Measurements from ENCODE around the gene UBP1. TPM values are rescaled to one million over a fixed set of nuclear protein-coding genes. Genes with fewer than 3 reads are reported as not detected.
"Not testable (repeated sequence)": the region's sequence is repeated elsewhere in the genome, so short reads cannot be mapped to it uniquely, and the experiment has no call there.

Gene UBP1
- total RNA-seq, 1 donor from 2014 or later: 71.6 TPM

DNA sequence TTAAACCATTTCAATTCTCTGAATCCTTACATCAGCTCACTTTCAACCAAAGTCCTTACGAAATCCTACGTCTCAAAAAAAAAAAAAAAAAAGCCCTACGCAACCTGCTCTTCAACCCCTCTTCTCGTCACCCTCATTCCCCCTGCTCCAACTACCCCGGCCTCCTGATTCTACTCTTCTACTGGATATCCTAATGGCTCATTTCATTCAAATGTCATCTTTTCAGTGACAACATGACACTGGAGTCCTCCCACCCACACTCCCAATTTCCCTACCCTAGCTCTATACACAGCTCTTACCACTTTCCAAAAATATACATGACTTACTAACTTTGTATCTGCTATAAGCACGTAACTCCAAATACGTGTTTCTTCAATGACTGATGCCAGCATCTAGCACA is 11.5 kb downstream of the UBP1 start:
- no peaks in the 10 kb centered on the region for H3K9me3 Mint-ChIP-seq
- H3K27me3 Mint-ChIP-seq (ENCODE audit: insufficient read depth): no peaks in the 10 kb centered on the region
- no peak overlapping the region for H3K27ac Mint-ChIP-seq
- no peak for DNase-seq (ENCODE audit: low spot score)
- H3K4me1 Mint-ChIP-seq (ENCODE audit: low read depth): peaks cover 54% of the 10 kb centered on the region
- peaks cover 8% of the 10 kb centered on the region for H3K36me3 Mint-ChIP-seq (ENCODE audit: low read depth)
- no peak overlapping the region for H3K4me3 Mint-ChIP-seq
- intact Hi-C loops (cut with micrococcal nuclease): no loop called here

DNA sequence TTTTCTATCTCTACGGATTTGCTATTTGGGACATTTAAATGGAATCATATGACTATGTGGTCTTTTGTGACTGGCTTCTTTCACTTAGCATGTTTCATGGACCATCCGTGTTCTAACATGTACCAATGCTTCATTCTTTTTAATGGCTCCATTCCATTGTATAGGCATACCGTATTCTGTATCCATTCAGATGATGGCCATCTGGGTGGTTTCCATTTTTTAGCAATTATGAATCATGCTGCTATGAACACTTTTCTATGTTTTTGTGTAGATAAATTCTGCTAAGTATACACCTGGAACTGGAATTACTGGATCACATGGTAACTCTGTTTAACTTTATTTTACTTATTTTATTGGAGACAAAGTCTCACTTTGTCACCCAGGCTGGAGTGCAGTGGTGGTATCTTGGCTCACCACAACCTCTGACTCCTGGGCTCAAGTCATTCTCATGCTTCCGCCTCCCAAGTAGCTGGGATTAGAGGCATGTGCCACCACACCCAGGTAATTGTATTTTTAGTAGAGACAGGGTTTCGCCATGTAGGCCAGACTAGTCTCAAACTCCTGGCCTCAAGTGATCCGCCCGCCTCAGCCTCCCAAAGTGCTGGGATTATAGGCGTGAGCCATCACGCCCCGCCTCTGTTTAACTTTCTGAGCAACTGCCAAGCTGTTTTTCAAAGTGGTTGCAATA is 13.4 kb downstream of the UBP1 start:
- Mint-ChIP-seq H3K4me3 (no peak overlapping the region), H3K27me3 (ENCODE audit: insufficient read depth) (no peaks in the 10 kb centered on the region), H3K27ac (no peak overlapping the region), H3K4me1 (ENCODE audit: low read depth) (peaks cover 44% of the 10 kb centered on the region), H3K9me3 (no peaks in the 10 kb centered on the region), H3K36me3 (ENCODE audit: low read depth) (peaks cover 16% of the 10 kb centered on the region)
- intact Hi-C loops (cut with micrococcal nuclease): no loop called here
- DNase-seq (ENCODE audit: low spot score): no peak

DNA sequence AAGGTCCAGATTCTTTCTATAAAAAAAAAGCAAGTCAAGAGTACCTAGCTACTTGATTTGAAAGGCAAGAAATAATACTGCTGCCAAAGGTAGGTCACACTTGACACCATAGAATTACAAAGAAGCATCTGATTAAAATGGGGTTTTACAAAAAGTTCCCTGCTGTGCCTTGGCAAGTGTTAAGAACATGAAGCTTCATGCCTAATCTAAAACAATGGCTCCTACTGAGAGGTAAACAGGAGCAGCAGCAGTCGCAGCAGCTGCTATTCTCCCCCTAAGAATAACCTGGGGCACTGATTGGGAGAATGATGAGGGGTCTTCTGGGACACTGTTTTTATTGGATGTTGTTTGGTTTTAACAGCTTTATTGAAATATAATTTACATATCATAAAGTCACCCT is 14.1 kb downstream of the UBP1 start:
- Mint-ChIP-seq H3K36me3 (ENCODE audit: low read depth) (peaks cover 21% of the 10 kb centered on the region), H3K27ac (no peak overlapping the region), H3K4me1 (ENCODE audit: low read depth) (peaks cover 39% of the 10 kb centered on the region), H3K27me3 (ENCODE audit: insufficient read depth) (no peaks in the 10 kb centered on the region), H3K4me3 (no peak overlapping the region), H3K9me3 (no peaks in the 10 kb centered on the region)
- no peak for DNase-seq (ENCODE audit: low spot score)
- intact Hi-C loops (cut with micrococcal nuclease): no loop called here

DNA sequence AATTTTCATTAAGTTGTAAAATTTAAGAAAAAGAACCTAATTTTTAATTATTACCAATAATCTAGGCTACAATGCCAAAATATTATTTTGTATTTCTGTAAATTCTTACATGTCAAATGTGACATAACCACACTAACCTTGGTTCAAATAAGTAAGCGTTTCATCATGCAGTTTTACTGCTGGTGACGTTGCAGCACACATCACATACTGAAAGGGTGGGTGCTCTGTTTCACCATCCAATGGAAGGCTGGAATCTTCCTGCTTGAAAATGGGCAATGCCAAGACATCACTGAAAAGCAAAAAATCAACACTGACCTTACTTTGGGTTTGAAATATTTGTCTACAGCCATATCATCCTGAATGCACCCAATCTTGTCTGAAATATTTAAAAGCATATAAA is 14.8 kb downstream of the UBP1 start:
- intact Hi-C loops (cut with micrococcal nuclease): no loop called here
- Mint-ChIP-seq H3K4me3 (no peak overlapping the region), H3K27ac (no peak overlapping the region)

DNA sequence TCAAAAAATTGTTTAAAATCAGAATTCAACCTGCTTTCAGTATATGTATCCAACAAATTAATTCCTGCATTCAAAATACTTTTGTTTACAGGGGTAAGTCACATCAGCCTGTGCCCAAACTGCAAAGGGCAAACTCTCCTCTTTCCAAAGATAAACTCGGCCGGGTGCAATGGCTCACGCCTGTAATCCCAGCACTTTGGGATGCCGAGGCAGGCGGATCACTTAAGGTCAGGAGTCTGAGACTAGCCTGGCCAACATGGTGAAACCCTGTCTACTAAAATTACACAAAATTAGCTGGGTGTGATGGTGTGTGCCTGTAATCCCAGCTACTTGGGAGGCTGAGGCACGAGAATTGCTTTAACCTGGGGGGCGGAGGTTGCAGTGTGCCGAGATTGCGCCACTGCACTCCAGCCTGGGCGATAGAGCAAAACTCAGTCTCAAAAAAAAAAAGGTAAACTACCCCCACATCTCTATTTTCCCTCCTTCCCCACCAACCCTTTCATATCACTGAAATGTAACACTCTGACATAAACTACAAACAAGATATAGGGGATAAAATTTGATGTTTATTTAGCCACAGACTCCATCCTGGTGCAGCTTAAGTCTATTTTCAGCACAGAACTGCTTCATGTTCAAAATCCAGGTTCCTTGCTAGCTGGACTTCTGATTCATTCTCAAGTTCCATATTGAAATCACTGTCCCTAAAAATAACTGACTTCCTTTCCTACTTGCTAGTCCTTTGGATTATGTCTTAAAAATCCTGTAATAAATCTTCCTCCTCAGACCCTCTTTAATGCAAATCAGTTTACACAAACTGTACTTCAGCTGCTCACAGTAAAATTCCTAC is 15.4 kb downstream of the UBP1 start:
- no peak for DNase-seq (ENCODE audit: low spot score)
- intact Hi-C loops (cut with micrococcal nuclease): no loop called here
- Mint-ChIP-seq H3K27me3 (ENCODE audit: insufficient read depth) (no peaks in the 10 kb centered on the region), H3K4me1 (ENCODE audit: low read depth) (peaks cover 30% of the 10 kb centered on the region), H3K27ac (no peak overlapping the region), H3K9me3 (no peaks in the 10 kb centered on the region), H3K36me3 (ENCODE audit: low read depth) (peaks cover 30% of the 10 kb centered on the region), H3K4me3 (no peak overlapping the region)

More for the DNA sequence above, 14.8 kb downstream of the UBP1 start:
- no peak for DNase-seq (ENCODE audit: low spot score)
- peaks cover 27% of the 10 kb centered on the region for H3K36me3 Mint-ChIP-seq (ENCODE audit: low read depth)
- H3K4me1 Mint-ChIP-seq (ENCODE audit: low read depth): peaks cover 33% of the 10 kb centered on the region
- no peaks in the 10 kb centered on the region for H3K9me3 Mint-ChIP-seq
- H3K27me3 Mint-ChIP-seq (ENCODE audit: insufficient read depth): no peaks in the 10 kb centered on the region

DNA sequence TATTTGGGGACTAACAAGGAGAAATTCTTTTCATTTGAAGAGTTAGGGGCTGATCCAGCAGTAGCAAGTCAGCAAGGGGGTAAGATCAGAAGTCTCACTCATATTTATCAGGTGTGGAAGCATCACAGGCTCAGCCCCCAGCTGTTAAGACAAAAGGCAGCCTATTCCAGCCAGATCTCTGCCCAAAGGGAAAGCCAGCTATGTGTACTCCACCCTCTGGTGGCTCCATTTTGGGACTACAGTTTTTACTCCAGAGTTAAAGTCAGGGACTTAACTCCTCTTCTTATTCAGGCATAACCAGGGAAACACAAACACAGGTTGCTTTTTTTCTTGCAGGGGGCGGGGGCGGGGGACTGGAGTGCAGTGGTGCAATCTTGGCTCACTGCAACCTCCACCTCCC is 19.2 kb downstream of the UBP1 start:
- DNase-seq (ENCODE audit: low spot score): no peak
- Mint-ChIP-seq H3K4me1 (ENCODE audit: low read depth) (peaks cover 19% of the 10 kb centered on the region), H3K27ac (no peak overlapping the region), H3K36me3 (ENCODE audit: low read depth) (peaks cover 47% of the 10 kb centered on the region), H3K4me3 (no peak overlapping the region), H3K9me3 (no peaks in the 10 kb centered on the region), H3K27me3 (ENCODE audit: insufficient read depth) (no peaks in the 10 kb centered on the region)
- intact Hi-C loops (cut with micrococcal nuclease): no loop called here

DNA sequence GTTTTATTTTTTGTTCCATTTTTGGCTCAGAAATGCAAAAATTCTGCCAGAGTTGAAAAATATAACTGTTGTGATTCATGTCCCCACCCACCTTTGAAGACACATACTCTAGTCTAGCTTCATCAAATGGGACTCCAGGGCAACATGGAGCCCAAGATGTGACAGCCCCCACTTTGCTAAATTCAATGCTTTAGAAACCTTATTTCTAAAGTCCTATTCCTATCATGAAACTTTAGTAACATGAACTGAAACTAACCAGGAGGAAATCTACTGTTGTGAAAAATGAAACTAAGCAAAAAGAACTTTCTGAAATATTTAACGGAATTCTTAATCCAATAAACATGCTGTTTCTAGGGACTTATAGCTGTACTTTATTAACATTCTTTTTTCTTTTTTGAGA is 20.3 kb downstream of the UBP1 start:
- Mint-ChIP-seq H3K4me1 (ENCODE audit: low read depth) (peaks cover 19% of the 10 kb centered on the region), H3K4me3 (no peak overlapping the region), H3K9me3 (no peaks in the 10 kb centered on the region), H3K27me3 (ENCODE audit: insufficient read depth) (no peaks in the 10 kb centered on the region), H3K27ac (no peak overlapping the region), H3K36me3 (ENCODE audit: low read depth) (peaks cover 51% of the 10 kb centered on the region)
- intact Hi-C loops (cut with micrococcal nuclease): no loop called here
- no peak for DNase-seq (ENCODE audit: low spot score)

DNA sequence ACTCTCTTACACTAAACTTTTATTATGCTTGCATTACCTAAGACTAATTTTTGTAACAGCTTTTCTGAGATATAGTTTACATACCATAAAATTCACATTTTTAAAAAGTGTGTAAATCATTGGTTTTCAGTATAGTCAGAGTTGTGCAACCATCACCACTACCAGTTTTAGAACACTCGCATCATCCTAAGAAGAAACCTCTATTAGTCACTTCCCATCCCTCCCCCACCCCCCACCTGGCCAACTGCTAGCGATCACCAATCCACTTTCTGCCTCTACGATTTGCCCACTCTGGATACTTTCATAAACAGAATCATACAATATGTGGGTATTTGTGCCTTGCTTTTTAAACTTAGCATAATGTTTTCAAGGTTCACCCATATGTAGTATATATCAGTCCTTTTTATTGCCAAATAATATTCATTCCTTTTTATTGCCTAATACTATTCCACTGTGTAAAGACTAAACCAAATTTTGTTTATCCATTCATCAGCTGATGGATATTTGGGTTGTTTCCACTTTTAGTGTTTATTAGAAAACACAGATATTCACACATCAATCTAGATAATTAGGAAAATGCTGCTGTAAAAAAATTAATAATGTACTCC is 23.0 kb downstream of the UBP1 start:
- H3K4me3 Mint-ChIP-seq: no peak overlapping the region
- intact Hi-C loops (cut with micrococcal nuclease): loop anchor here (2.0 kb wide), 1 partner anchor 22 kb away; no protein-coding TSS in a partner anchor
- peaks cover 49% of the 10 kb centered on the region for H3K36me3 Mint-ChIP-seq (ENCODE audit: low read depth)

DNA sequence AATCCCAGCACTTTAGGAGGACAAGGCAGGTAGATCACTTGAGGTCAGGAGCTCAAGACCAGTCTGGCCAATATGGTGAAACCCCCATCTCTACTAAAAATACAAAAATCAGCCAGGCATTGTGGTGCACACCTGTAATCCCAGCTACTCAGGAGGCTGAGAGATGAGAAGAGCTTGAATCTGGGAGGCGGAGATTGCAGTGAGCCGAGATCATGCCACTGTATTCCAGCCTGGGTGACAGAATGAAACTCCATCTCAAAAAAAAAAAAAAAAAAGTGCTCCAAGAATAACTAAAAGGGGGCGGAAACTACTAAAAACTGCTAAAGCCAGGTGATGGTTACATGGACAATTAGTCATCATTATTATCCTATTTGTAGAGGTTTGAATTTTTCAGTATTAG is 29.4 kb downstream of the UBP1 start:
- not testable (repeated sequence) for DNase-seq (ENCODE audit: low spot score); H3K4me1 Mint-ChIP-seq (ENCODE audit: low read depth)
- H3K36me3 Mint-ChIP-seq (ENCODE audit: low read depth): peaks cover 48% of the 10 kb centered on the region

More for the DNA sequence above, 23.0 kb downstream of the UBP1 start:
- DNase-seq (ENCODE audit: low spot score): no peak
- Mint-ChIP-seq H3K27ac (no peak overlapping the region), H3K4me1 (ENCODE audit: low read depth) (peaks cover 19% of the 10 kb centered on the region), H3K9me3 (no peaks in the 10 kb centered on the region), H3K27me3 (ENCODE audit: insufficient read depth) (no peaks in the 10 kb centered on the region)

DNA sequence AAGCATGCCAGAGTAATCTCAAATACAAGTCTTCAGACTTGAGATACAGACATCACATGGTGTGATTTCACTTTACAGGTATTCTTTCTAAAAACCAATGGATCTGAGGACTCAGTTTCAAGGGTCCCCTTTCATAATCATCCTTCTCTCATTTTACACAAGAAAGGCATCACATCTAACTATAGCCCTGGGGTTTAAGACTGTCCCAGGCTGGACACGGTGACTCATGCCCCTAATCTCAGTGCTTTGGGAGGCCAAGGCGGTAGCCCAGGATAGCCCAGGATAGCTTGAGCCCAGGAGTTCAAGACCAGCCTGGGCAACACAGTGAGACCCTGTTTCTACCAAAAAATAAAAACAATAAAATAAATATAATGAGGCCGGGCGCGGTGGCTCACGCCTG is 36.4 kb downstream of the UBP1 start:
- H3K4me1 Mint-ChIP-seq (ENCODE audit: low read depth): no peaks in the 10 kb centered on the region
- peaks cover 48% of the 10 kb centered on the region for H3K36me3 Mint-ChIP-seq (ENCODE audit: low read depth)
- H3K27me3 Mint-ChIP-seq (ENCODE audit: insufficient read depth): no peaks in the 10 kb centered on the region
- H3K4me3 Mint-ChIP-seq: no peak overlapping the region
- H3K9me3 Mint-ChIP-seq: no peaks in the 10 kb centered on the region
- no peak overlapping the region for H3K27ac Mint-ChIP-seq
- no peak for DNase-seq (ENCODE audit: low spot score)
- intact Hi-C loops (cut with micrococcal nuclease): no loop called here

More for the DNA sequence above, 29.4 kb downstream of the UBP1 start:
- H3K9me3 Mint-ChIP-seq; H3K27ac Mint-ChIP-seq; H3K4me3 Mint-ChIP-seq; intact Hi-C loops (cut with micrococcal nuclease); H3K27me3 Mint-ChIP-seq (ENCODE audit: insufficient read depth): not testable (repeated sequence)

DNA sequence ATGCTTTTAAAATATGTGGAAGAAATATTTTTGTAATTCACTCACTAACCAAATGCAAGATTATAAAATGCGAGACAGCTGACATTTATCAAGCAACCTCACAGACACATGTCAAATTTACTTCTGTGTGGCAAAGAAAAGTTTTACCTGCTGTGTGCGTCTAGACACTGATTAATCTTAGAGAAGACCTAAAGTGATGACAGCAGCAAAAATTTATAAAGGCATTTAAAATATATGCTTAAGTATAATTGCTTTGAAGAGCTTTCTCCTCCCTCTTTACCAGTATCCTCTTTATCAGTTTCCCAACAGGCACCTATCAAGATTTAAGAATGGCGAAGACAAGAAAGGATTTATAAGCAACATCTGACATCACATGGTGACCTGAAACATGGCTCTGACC is 37.3 kb downstream of the UBP1 start:
- no peak for DNase-seq (ENCODE audit: low spot score)
- H3K27me3 Mint-ChIP-seq (ENCODE audit: insufficient read depth): no peaks in the 10 kb centered on the region
- H3K9me3 Mint-ChIP-seq: no peaks in the 10 kb centered on the region
- H3K4me1 Mint-ChIP-seq (ENCODE audit: low read depth): no peaks in the 10 kb centered on the region
- no peak overlapping the region for H3K4me3 Mint-ChIP-seq
- intact Hi-C loops (cut with micrococcal nuclease): no loop called here
- peaks cover 44% of the 10 kb centered on the region for H3K36me3 Mint-ChIP-seq (ENCODE audit: low read depth)
- H3K27ac Mint-ChIP-seq: no peak overlapping the region

DNA sequence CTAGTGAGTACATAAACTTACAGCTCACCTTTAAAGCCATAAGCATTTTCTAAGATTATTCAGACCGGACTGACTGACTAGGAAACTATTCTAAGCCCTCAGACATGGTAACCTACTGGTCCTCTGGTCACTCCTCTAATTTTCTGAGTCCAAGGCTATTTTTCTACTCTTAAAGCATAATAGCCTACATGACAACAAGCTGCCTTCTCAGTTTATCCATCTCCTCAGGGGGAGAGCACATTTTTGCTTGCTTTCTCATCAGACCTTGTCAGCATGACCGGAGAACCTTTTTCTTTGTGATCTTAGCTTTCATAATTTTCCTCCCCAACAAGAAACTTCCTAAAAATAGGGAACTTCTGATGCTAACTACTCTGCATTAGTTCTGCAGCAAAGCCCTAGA is 38.4 kb downstream of the UBP1 start:
- H3K4me1 Mint-ChIP-seq (ENCODE audit: low read depth): no peaks in the 10 kb centered on the region
- H3K27ac Mint-ChIP-seq: no peak overlapping the region
- H3K4me3 Mint-ChIP-seq: no peak overlapping the region
- no peak for DNase-seq (ENCODE audit: low spot score)
- H3K27me3 Mint-ChIP-seq (ENCODE audit: insufficient read depth): no peaks in the 10 kb centered on the region
- peaks cover 43% of the 10 kb centered on the region for H3K36me3 Mint-ChIP-seq (ENCODE audit: low read depth)
- intact Hi-C loops (cut with micrococcal nuclease): no loop called here
- H3K9me3 Mint-ChIP-seq: no peaks in the 10 kb centered on the region

DNA sequence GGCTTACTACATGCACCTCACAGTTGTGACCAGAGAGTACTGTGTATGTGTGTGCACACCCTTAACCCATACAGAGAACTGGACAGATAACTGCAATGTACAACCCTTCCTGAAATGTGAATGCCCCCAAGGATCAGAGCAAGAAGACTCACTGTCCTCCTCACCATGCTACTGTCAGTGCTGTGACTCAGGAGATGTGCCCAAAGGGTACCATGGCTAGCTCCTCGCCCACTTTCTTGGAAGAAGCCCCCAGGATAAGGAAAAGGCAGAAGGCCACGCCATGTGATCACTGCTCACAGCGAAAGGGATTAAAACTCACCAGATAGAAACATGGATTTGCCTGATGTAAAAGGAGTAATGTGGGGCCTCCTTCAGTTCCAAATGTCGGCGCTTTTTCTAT is 41.8 kb downstream of the UBP1 start:
- no peak overlapping the region for H3K4me3 Mint-ChIP-seq
- no peaks in the 10 kb centered on the region for H3K4me1 Mint-ChIP-seq (ENCODE audit: low read depth)
- no peaks in the 10 kb centered on the region for H3K9me3 Mint-ChIP-seq
- intact Hi-C loops (cut with micrococcal nuclease): no loop called here
- no peak for DNase-seq (ENCODE audit: low spot score)
- H3K27ac Mint-ChIP-seq: no peak overlapping the region
- peaks cover 48% of the 10 kb centered on the region for H3K36me3 Mint-ChIP-seq (ENCODE audit: low read depth)
- H3K27me3 Mint-ChIP-seq (ENCODE audit: insufficient read depth): no peaks in the 10 kb centered on the region

Measured in activated T-helper 1 cell treated with anti-CD3 and anti-CD28 coated beads, Interleukin-12 subunit alpha, Interleukin-12 subunit beta, Interleukin-2, Interleukin-4 antibody, amounts not matched to agents 30 ng/mL and 10 ng/mL and 1 ng/mL, durations not matched to agents 14 hours and 24 hours and 36 hours (primary cell).